HG03439 (cell line): ENCODE data around the gene GLB1L2.
A peak's percentile ranks its signal among the peaks of the same experiment; 100 is the strongest.

Experiments used
- ATAC-seq: cut with Tn5 transposase; IDR thresholded peaks from one replicate; pipeline ENCODE4 v1.9.1; 2021; ENCODE audit warnings: mild to moderate bottlenecking, moderate library complexity; ENCODE audit not compliant: unreplicated experiment

GLB1L2 gene

GRCh38 chr11:134346101-134346975, 14.6 kb downstream of the GLB1L2 start:
- ATAC-seq = no peak

GRCh38 chr11:134346976-134347350, 15.2 kb downstream of the GLB1L2 start:
- ATAC-seq = no peak

GRCh38 chr11:134347441-134347840, 15.7 kb downstream of the GLB1L2 start:
- no peak for ATAC-seq

- ATAC-seq = peak; percentile 51
These were observed 17.5 kb downstream of the GLB1L2 start for GRCh38 chr11:134349109-134349801.

GRCh38 chr11:134349802-134350355, 18.1 kb downstream of the GLB1L2 start:
- ATAC-seq = no peak

- ATAC-seq = peak; percentile 73
These were observed 18.6 kb downstream of the GLB1L2 start for GRCh38 chr11:134350381-134350780.

GRCh38 chr11:134352111-134352510, 20.3 kb downstream of the GLB1L2 start:
- no peak for ATAC-seq

GRCh38 chr11:134355136-134355535, 23.3 kb downstream of the GLB1L2 start:
- ATAC-seq = no peak

- ATAC-seq = no peak
These were observed 23.9 kb downstream of the GLB1L2 start for GRCh38 chr11:134355656-134356055.

GRCh38 chr11:134356656-134357544, 25.1 kb downstream of the GLB1L2 start:
- ATAC-seq = no peak

GRCh38 chr11:134357545-134357839, 25.7 kb downstream of the GLB1L2 start:
- ATAC-seq = no peak

GRCh38 chr11:134358165-134358855, 26.5 kb downstream of the GLB1L2 start:
- ATAC-seq = no peak

- no peak for ATAC-seq
These were observed 27.2 kb downstream of the GLB1L2 start for GRCh38 chr11:134358856-134359490.

- no peak for ATAC-seq
These were observed 27.9 kb downstream of the GLB1L2 start for GRCh38 chr11:134359646-134360045.

GRCh38 chr11:134360050-134360835, 28.5 kb downstream of the GLB1L2 start:
- ATAC-seq = no peak

- ATAC-seq = no peak
These were observed 29.9 kb downstream of the GLB1L2 start for GRCh38 chr11:134361661-134362060.

GRCh38 chr11:134362192-134362901, 30.6 kb downstream of the GLB1L2 start:
- no peak for ATAC-seq

GRCh38 chr11:134363161-134363560, 31.4 kb downstream of the GLB1L2 start:
- ATAC-seq = no peak

- ATAC-seq = no peak
These were observed 31.8 kb downstream of the GLB1L2 start for GRCh38 chr11:134363592-134363991.
